Mesodermal cell (in vitro differentiated cells): ENCODE data around the gene ZNF573.

Experiments used
- H3K27ac ChIP-seq: 2 replicates; pipeline ENCODE4 v1.7.0; 2013; ENCODE audit warnings: mild to moderate bottlenecking, low read depth, low read length, moderate library complexity; ENCODE audit not compliant: severe bottlenecking
- H3K36me3 ChIP-seq: 2 replicates; pipeline ENCODE4 v1.7.1; 2013; ENCODE audit warnings: mild to moderate bottlenecking, low read length, moderate library complexity; ENCODE audit not compliant: control insufficient read depth, insufficient read depth
- H3K4me1 ChIP-seq: one replicate; pipeline ENCODE4 v1.7.1; 2013; ENCODE audit warnings: mild to moderate bottlenecking, low read length; ENCODE audit not compliant: insufficient read depth, control insufficient read depth, poor library complexity, severe bottlenecking
- H3K4me3 ChIP-seq: 2 replicates; pipeline ENCODE4 v1.7.0; 2013; ENCODE audit warnings: low read length, control low read depth, mild to moderate bottlenecking; ENCODE audit not compliant: insufficient read depth, poor library complexity, severe bottlenecking; ENCODE audit errors: extremely low read depth
- H3K9me3 ChIP-seq: 2 replicates; pipeline ENCODE4 v1.7.1; 2013; ENCODE audit warnings: mild to moderate bottlenecking, low read length, moderate library complexity; ENCODE audit not compliant: control insufficient read depth
- WGBS, 2 experiments: methylation state at CpG; one replicate each; pipeline ENCODE4 v1.1.5; 2013; ENCODE audit warnings: missing lambda C conversion rate in 2 of 2; ENCODE audit not compliant: insufficient coverage in 2 of 2; 5-methylcytosine and 5-hydroxymethylcytosine counted together

The ZNF573 gene

GRCh38 chr19:37695144-37695899 lies 84.1 kb downstream of the ZNF573 start:
- Histone ChIP-seq H3K4me3 (no peak overlapping the region), H3K9me3 (peaks cover 28% of the 10 kb centered on the region), H3K4me1 (no peaks in the 10 kb centered on the region), H3K36me3 (peaks cover 37% of the 10 kb centered on the region), H3K27ac (no peak overlapping the region)
- no CpG with 5 or more reads among the region's 3 CpGs for WGBS, 2 experiments

GRCh38 chr19:37692956-37693620 lies 86.3 kb downstream of the ZNF573 start:
- Histone ChIP-seq H3K4me3 (no peak overlapping the region), H3K9me3 (peaks cover 10% of the 10 kb centered on the region), H3K4me1 (no peaks in the 10 kb centered on the region), H3K27ac (no peak overlapping the region), H3K36me3 (peaks cover 15% of the 10 kb centered on the region)
- WGBS, 2 experiments = 82% methylated on average over 7 to 9 of the region's 11 CpGs

DNA sequence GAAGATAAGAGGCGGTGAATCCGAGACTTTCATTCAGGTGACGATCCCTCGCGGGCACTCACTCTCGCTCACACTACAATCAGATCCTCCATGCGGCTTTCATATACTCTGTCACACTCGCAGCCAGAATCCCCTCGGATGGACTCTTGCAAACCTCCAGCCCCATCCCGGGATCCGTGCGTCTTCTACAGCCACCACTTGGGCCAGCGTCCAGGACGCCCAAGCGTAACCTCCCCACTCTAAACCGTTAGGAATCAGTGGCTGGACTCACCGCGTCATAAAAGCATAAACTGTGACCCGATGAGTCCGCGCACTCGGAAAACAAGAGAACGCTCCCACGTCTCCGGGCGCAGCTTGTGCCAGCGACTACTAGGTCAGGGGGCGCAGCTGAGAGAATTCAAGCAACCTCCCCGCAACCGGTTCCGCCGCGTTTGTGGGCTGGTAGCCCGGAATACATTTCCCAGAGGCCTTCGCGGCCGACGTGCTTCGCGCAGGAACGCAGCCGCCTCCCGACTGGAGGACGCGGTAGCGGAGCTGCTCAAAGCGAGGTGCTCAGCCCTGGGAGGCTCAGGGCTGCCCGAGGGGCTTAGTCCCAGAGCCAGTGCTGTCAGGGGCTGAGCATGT lies 87.4 kb downstream of the ZNF573 start:
- H3K27ac ChIP-seq = peak overlapping the region; percentile 71
- WGBS, 2 experiments = 3 to 15% methylated on average over 43 to 46 of the region's 48 CpGs
- peaks cover 7% of the 10 kb centered on the region for H3K36me3 ChIP-seq
- H3K9me3 ChIP-seq = peaks cover 8% of the 10 kb centered on the region
- no peaks in the 10 kb centered on the region for H3K4me1 ChIP-seq
- peak overlapping the region; percentile 47 for H3K4me3 ChIP-seq
